DND-41 (cell line): ENCODE data around the gene RAB30.

Experiments used
- CTCF ChIP-seq: IDR thresholded peaks from 2 replicates; pipeline ENCODE4 v1.5.1; 2012; ENCODE audit warnings: borderline replicate concordance, low read length, moderate library complexity, mild to moderate bottlenecking; ENCODE audit not compliant: poor library complexity, severe bottlenecking; ENCODE audit errors: extremely low read depth
- EZH2 ChIP-seq: IDR thresholded peaks from 3 replicates; pipeline ENCODE4 v1.6.1; 2012; ENCODE audit warnings: borderline replicate concordance, low read depth, mild to moderate bottlenecking, moderate library complexity, low read length, inconsistent platforms; ENCODE audit not compliant: severe bottlenecking

GRCh38 chr11:83056611-83057010 is 15.1 kb downstream of the RAB30 start:
- TF ChIP-seq CTCF: no peak
- no peak for TF ChIP-seq EZH2
